Stomach (tissue), 4 donors: ENCODE data around the gene CP.

Experiments
- CTCF ChIP-seq, 7 experiments: fragments of 450-650 bp in 4 of 7; fragments of 200-600 bp in 3 of 7; sonication (generic) in 3 of 7; IDR thresholded peaks; one replicate each; pipeline ENCODE4 v1.5.1; 2016 to 2019; ENCODE audit warnings: antibody characterized with exemption in 7 of 7, control low read depth in 2 of 7, mild to moderate bottlenecking in 1 of 7
- EP300 ChIP-seq: sonication (generic); formaldehyde crosslinking; IDR thresholded peaks from one replicate; pipeline ENCODE4 v1.6.1; 2017; ENCODE audit warnings: antibody characterized with exemption
- POLR2A ChIP-seq, 4 donors: fragments of 450-650 bp; IDR thresholded peaks; one replicate each; pipeline ENCODE4 v1.6.1; 2016; ENCODE audit warnings: antibody characterized with exemption in 4 of 4, control low read depth in 2 of 4, mild to moderate bottlenecking in 1 of 4, moderate library complexity in 1 of 4
- POLR2AphosphoS5 ChIP-seq, 3 donors: sonication (generic); formaldehyde crosslinking; IDR thresholded peaks; one replicate each; pipeline ENCODE4 v1.6.1; 2016; ENCODE audit warnings: antibody characterized with exemption in 3 of 3

- TF ChIP-seq CTCF (IDR thresholded peaks at IDR 0.05), result no peak
- TF ChIP-seq POLR2A (IDR thresholded peaks at IDR 0.05), result no peak
- TF ChIP-seq POLR2AphosphoS5 (IDR thresholded peaks at IDR 0.05), result no peak
- no peak for TF ChIP-seq EP300
These were observed 17.8 kb upstream of the CP start for GRCh38 chr3:149239357-149239936.
